ENCODE data around the gene WDR46.

GRCh38 chr6:33288141-33288920 lies 708 bp downstream of the WDR46 start:
- TF ChIP-seq CTCF (IDR thresholded peaks at IDR 0.05) (no peak), ZFX (IDR thresholded peaks at IDR 0.05; ENCODE audit: borderline replicate concordance) (no peak)
